Measurements from ENCODE around the gene IL1RAPL1.

IL1RAPL1 gene

DNA sequence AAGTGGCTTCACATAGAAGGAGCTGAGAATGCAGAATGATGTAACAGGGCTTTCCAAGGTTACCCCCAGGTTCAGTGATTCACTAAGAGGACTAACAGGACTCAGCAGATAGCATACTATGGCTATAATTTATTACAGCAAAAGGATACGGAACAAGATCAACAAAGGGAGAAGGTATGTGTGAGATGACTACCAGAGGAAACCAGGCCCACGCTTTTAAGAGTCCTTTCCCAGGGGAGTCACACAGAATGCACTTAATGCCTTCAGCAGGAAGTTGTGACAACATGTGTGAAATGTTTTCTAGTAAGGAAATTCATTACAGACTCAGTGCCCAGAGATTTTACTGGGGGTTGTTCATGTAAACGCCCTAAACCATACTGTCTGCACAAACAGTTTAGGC is 1254.5 kb downstream of the IL1RAPL1 start:
- TF ChIP-seq GATA3 (IDR thresholded peaks at IDR 0.05; ENCODE audit: low read depth, low read length) (no peak), GATA2 (IDR thresholded peaks at IDR 0.05; ENCODE audit: low read depth, low read length) (no peak)

DNA sequence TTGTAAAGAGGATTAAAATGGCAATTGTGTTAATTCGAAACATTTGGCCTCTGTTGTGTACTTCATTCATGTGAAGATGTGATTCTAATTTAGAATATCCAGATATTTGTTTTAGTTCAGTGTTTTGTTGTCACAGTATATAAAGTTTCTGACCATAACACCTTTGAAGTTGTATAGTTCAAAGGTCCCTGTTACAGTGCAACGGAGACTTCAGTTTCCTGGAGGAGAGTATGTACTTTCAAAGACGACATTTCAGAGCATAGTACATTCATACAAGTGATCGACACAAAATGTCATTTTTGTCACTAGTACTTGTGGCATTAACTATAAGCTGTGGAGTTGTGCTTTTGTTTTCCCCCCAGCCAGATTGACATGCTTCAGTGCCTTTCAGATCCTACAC is 1255.3 kb downstream of the IL1RAPL1 start:
- TF ChIP-seq GATA3 (IDR thresholded peaks at IDR 0.05; ENCODE audit: low read depth, low read length), result no peak
- TF ChIP-seq GATA2 (IDR thresholded peaks at IDR 0.05; ENCODE audit: low read depth, low read length), result no peak

DNA sequence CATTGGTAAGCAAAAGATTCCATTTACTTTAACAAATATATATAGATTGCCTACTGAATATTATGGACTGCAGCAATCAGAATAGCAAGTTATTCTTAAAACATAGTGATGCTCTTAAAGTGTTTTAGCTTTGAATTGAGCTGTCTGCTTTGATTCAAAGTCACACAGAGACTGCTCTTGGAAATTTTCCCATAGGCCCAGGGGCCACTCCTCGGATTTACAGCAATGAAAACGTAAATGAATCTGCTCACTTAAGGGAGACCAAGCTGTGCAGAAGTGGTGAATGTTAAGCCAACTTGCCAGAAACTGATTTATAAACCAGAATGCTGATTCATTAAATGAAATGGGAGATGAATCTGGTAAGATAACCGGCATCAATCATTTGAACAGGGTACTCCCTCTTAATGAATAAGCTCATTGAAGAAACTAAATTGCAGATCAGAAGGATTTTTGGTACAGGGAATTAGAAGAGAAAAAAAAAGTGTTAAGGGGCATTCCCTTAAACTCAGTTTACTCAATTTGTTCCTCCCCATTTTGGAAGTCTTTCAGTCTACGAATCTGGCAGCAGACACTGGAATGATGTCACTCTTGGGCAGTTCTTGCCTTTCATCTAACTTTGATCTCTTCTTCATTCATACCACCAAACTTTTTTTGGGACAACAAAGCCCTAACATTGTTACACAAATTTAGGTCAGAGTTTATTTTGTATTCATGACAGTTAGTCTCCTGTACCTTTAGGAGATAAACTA is 1264.8 kb downstream of the IL1RAPL1 start:
- TF ChIP-seq GATA3 (IDR thresholded peaks at IDR 0.05; ENCODE audit: low read depth, low read length), result no peak
- no peak for TF ChIP-seq GATA2 (IDR thresholded peaks at IDR 0.05; ENCODE audit: low read depth, low read length)

DNA sequence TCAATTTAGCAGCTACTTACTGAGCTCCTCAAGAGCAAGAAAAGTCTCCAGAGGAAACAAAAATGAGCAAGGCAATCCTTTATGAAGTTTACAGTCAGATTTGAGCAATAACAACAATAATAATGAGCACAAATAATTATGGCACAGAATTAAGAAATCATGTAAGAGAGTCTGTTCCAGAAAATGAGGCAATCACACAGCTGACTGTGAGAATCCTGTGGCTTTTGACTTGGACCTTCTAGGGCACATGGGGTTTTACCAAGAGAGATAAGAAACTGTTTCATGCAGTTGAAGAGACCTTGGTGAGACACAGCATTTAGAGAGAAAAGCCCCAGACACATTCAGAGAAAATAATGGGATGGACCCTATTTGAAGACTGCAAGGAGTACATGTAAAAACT is 1265.5 kb downstream of the IL1RAPL1 start:
- TF ChIP-seq GATA2 (IDR thresholded peaks at IDR 0.05; ENCODE audit: low read depth, low read length) (no peak), GATA3 (IDR thresholded peaks at IDR 0.05; ENCODE audit: low read depth, low read length) (no peak)

DNA sequence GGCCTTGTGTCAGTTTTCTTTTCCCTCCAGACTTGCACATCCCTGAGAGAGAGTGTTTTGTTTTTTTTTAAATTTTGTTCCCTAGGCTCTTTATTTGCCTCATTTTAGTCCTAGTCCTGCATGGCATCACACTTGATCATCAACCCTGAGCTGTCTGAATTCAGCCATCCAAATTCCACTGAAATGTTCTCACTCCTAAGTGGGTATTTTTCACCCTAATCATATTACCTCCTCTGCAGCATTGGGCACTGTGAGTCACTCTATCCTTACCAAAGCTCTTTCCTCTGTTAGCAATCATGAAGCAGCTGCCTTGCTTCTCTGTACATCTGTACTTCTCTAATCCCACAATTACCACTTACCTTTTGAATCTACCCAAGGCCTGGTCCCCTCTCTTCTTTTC is 1271.5 kb downstream of the IL1RAPL1 start:
- TF ChIP-seq GATA2 (IDR thresholded peaks at IDR 0.05; ENCODE audit: low read depth, low read length), result no peak
- TF ChIP-seq GATA3 (IDR thresholded peaks at IDR 0.05; ENCODE audit: low read depth, low read length), result no peak

DNA sequence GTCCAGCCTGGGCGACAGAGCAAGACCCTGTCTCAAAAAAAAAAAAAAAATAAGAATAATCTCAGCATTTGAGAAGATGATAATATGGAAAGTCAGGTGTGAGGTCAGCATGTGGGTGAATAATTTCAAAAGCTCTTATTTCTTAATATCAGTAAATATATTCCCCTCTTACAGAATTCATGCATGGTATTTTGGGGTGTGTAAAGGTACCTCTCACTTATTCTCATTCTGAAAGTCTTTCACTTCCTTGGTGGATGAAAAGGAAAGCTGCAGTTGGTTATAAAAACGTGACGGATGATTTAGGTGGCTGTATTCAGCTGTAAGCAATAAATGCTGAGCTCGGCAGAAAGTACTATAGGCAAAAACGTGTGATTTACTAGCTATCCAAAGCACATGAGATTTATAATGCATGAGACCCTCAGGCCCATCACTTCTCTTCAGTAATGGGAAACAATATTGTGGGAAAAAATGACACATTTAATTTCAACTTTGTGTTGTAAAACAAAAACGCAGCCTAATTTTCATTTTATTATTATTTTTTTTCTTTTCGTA is 1275.0 kb downstream of the IL1RAPL1 start:
- TF ChIP-seq GATA3 (IDR thresholded peaks at IDR 0.05; ENCODE audit: low read depth, low read length), result no peak
- no peak for TF ChIP-seq GATA2 (IDR thresholded peaks at IDR 0.05; ENCODE audit: low read depth, low read length)

DNA sequence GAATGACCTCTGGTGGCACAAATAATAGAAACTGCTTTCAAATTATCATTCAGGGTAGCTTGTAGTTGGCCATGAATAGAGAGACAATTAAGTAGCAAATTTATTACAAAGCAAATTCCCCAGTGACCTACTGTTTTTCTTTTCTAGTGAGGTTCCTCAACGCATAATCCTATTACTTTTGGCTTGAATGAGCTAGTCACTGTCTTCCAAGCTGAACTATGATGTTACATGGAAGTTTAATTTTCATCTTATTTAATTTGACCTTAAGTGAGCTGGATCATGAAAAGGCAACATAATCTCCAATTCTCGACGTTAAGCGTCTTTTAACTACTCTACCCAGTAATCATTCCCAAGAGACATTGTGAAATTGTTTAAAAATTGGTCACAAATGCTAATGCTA is 1280.7 kb downstream of the IL1RAPL1 start:
- no peak for TF ChIP-seq GATA2 (IDR thresholded peaks at IDR 0.05; ENCODE audit: low read depth, low read length)
- no peak for TF ChIP-seq GATA3 (IDR thresholded peaks at IDR 0.05; ENCODE audit: low read depth, low read length)

DNA sequence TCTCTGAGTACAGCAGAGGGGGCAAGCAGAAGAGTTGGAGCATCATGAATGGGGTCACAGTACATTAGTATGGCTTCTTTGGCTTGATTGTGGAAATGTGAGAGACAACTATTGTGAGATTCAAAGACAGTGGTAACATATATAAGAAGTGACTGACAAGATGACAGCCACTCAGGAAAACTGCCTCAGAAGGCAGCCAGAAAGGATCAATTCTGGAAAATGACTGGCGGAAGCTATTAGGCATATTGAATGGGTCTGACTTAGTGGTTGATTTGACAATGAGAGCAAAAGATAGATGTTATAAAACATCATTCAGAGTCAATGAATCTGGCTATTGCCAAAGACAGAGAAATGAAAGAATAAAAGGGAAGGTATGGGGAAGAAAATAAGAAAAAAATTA is 1282.6 kb downstream of the IL1RAPL1 start:
- TF ChIP-seq GATA2 (IDR thresholded peaks at IDR 0.05; ENCODE audit: low read depth, low read length) (no peak), GATA3 (IDR thresholded peaks at IDR 0.05; ENCODE audit: low read depth, low read length) (no peak)

DNA sequence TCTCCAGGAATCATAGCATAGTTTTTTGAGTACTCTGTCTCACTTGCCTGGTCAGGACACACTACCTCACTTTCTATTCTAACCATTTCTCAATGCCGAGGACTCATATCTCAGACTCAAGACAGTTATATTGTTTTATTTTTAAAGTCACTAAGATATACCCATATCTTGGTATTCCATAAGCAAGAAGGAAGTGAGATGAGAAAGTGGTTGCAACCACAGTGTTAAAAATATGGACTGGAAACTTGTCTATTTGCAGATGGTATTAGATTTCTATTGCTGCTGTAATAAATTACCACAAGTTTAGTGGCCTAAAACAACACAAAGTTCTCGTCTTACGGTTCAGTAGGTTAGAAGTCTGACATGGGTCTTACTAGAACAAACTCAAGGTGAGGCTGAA is 1283.4 kb downstream of the IL1RAPL1 start:
- TF ChIP-seq GATA3 (IDR thresholded peaks at IDR 0.05; ENCODE audit: low read depth, low read length) (no peak), GATA2 (IDR thresholded peaks at IDR 0.05; ENCODE audit: low read depth, low read length) (no peak)

DNA sequence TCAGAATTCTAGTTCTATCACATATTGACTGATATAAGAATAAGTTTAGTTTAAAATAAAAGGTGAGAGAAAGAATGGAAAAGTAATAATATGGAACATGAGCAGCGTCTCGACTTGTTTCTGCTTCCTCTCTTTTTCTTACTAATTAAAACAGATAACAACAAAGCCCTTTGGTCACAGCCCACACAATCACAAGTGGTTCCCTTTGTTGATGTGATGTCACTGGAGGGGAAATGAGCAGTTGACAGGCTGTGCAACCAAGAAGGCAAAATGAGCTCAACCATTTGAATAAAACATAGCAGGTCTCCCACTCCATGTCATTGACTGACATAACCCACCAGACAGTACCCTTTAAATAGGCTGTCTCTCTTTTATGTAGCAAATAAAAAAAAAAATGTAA is 1285.6 kb downstream of the IL1RAPL1 start:
- no peak for TF ChIP-seq GATA3 (IDR thresholded peaks at IDR 0.05; ENCODE audit: low read depth, low read length)
- no peak for TF ChIP-seq GATA2 (IDR thresholded peaks at IDR 0.05; ENCODE audit: low read depth, low read length)

DNA sequence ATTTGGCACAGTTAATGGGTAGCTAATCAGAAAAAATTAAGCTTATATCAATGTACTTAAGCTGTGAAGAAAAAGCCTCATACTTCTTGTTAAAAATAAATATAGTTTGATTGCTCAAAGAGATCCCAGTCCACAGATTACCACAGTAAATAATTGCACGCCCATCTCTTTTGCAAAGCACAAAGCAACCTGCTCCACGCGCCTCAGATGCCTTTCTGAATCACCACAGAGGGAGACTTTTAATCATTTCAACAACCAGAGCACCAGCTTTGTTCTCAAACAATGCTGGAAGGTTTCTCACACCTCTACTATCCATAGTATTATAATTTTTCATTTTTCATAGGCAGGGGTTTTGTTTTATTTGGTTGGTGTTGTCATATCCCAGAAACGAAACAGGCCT is 1289.5 kb downstream of the IL1RAPL1 start:
- no peak for TF ChIP-seq GATA3 (IDR thresholded peaks at IDR 0.05; ENCODE audit: low read depth, low read length)

DNA sequence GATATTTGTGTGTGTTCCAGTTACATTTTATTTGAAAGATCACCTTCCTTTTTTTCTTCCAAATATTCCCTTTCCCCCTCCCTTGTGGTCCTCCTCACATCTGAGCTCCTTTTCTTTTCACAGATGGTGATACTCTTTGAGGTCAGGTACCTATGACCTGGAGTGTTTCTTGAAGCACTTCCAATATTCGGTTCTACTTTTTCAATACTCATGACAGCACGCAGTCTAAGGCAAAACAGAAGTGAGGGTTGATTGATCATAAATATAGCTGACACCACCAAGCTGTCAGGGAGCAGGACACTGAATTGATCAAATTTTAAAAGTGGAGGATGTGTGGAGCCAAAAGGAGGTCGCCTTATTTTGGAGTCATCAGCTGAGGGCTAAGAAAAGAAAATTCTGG is 1293.7 kb downstream of the IL1RAPL1 start:
- TF ChIP-seq GATA2 (IDR thresholded peaks at IDR 0.05; ENCODE audit: low read depth, low read length), result no peak
- TF ChIP-seq GATA3 (IDR thresholded peaks at IDR 0.05; ENCODE audit: low read depth, low read length), result no peak

DNA sequence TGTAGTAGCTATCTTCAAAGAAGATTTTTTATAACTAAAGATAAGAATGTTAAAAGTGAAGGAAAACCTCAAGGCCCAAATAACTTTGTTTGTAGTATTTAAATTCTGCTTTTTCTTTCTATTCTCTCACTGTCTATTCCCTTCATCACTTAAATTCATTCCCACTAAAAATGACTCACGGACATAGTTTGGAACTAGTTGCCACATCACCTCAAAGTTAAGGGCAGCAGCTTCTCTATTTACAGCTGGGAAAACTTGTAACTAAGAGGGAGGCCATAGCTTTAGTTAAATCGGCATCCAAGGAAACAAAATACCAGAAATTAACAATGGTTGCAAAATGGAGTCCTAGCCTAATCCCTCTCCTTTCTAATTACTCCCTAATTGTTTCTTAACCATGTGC is 1302.8 kb downstream of the IL1RAPL1 start:
- TF ChIP-seq GATA3 (IDR thresholded peaks at IDR 0.05; ENCODE audit: low read depth, low read length) (no peak), GATA2 (IDR thresholded peaks at IDR 0.05; ENCODE audit: low read depth, low read length) (no peak)

DNA sequence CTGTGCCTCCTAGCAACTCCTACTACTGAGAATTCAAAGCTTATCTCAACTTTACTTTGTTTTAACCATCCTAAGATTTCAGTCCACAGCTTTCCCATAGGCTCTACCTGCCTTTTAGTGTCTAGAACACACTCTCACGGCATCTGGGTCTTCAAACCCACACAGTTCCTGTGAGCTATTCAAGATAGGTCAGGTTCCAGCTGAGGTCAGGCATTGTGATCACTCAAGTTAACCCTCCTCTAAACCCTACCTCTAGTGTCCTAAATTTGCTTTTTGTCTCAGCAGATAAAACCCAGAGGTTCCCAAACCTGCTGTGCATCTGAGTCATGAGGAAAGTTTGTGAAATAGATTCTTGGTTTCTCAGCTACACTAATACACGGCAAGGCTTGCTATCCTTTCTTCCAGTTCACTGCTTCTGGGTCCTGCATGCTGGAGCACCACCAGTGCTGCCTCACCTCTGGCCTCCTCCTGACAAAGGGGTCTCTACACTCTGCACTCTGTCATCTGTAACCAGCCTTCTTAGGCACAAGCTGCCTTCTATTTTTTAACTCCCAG is 1303.5 kb downstream of the IL1RAPL1 start:
- no peak for TF ChIP-seq GATA2 (IDR thresholded peaks at IDR 0.05; ENCODE audit: low read depth, low read length)
- TF ChIP-seq GATA3 (IDR thresholded peaks at IDR 0.05; ENCODE audit: low read depth, low read length), result no peak

DNA sequence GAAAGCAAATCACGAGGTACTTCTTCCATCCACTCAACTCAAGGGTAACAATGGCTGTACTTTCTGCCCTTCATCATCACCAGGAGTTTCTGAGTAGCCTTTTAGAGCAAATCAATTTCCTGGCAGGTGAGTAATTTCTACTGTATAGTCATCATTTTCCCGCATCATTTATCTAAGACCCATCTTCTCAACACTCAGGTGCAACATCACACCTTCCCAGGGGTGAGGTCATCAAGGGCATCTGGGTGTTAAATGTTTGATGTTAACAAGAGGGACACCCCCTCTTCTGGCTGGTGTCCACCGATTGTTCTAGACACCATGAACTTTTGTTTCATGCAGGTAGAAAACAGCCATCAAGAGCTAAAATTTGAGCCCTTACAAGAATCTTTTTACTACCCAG is 1314.8 kb downstream of the IL1RAPL1 start:
- TF ChIP-seq GATA3 (IDR thresholded peaks at IDR 0.05; ENCODE audit: low read depth, low read length) (no peak), GATA2 (IDR thresholded peaks at IDR 0.05; ENCODE audit: low read depth, low read length) (no peak)
